ENCODE results near the gene CAPN2.
"Not testable (repeated sequence)": the region's sequence is repeated elsewhere in the genome, so short reads cannot be mapped to it uniquely, and the experiment has no call there.

CAPN2 gene

DNA sequence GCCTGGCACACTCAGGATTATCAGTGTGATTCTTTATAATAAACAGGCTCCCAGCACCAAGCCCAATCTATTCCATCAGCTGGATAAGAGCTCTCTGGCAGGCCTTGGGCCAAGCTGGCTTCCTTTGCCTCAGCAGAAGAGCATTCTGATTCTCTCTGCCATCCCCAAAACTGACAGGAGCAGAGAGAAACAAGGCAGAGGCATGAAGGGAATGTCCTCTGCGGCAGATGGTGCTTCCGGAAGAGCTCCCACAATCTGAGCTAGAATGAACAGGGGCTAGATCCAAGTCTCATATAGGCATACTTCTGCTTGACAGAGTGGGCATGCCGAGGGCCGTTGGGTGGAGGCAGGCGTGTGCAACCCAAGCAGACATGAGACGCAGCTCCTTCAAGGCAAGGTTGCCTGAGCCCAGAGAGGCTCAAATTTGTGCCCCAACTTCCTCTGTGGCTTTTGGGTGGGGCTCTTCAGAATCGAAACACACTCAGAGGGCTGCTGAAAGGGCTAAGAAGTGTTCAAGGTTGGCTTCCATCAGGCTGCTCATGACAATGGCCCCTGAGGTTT lies 4.0 kb downstream of the CAPN2 start:
- DNase-seq (ENCODE audit: extremely low read depth in 1 of 2, low read depth in 1 of 2) = no peak

DNA sequence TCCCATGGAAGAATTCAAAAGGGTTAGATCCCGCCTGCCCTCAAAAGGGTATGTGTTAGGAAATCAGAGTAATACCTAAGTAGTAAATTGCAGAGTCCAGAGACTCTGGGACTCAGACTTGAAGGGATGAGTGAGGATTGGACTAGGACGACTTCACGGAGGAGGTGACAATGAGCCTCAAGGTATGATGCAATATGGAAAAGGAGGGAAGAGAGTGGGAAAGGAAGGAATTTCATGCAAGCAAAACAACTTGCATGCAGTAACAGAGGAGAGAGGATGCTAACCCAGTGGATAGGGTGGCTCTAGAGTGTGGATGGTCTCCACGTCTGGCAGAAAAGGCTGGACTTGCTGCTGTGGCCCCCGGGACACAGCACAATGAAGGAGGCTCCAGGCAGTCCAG lies 4.8 kb downstream of the CAPN2 start:
- DNase-seq (ENCODE audit: extremely low read depth in 1 of 2, low read depth in 1 of 2) = no peak

DNA sequence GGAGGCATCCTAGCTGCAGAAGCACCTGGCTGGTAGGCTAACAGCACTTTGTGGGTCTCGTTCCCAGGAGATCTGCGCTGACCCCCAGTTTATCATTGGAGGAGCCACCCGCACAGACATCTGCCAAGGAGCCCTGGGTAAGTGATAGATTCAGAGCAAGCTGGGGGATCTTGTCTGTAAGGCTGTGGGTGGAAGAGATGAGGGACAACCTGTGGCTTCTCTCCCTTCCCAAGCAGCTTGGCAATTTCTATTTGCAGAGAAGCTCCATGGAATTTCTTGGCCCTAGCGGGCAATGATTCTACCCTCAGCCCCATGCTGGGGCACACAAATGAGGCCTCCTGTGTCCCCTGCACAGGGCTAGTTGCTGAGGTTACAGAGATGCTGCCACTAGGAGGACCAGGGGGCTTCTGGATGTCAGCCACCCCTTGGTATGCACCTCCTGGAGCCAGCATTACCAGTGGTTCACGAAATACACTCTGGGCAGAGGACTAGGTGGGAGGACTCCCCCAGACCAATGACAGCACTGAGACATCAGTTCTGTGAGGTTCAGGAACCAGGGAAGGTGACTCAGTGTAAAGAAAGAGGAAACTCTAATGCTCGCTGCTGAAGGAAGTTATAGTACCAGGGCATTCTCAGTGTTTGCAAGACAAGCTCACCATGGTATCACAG lies 5.5 kb downstream of the CAPN2 start:
- no peak for DNase-seq (ENCODE audit: extremely low read depth in 1 of 2, low read depth in 1 of 2)

DNA sequence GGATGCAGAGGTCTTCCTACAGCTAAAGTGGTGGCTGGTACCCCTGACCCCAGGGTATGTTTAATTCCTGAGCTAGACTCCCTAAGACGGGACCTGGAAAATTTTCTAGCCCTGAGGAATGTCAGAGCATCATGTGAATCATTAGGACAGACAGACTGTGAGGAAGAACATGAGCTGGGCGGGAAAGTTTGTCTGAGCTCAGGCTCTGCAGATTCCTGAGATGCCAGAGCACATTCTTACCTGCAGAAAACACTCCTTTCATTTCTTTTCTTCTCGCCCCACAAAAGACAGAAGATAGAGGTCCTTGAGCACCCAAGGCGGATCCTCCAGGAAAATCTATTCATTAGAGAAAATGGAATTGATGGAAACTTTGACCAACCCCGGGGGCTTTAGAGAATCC lies 6.5 kb downstream of the CAPN2 start:
- DNase-seq (ENCODE audit: extremely low read depth in 1 of 2, low read depth in 1 of 2) = no peak

DNA sequence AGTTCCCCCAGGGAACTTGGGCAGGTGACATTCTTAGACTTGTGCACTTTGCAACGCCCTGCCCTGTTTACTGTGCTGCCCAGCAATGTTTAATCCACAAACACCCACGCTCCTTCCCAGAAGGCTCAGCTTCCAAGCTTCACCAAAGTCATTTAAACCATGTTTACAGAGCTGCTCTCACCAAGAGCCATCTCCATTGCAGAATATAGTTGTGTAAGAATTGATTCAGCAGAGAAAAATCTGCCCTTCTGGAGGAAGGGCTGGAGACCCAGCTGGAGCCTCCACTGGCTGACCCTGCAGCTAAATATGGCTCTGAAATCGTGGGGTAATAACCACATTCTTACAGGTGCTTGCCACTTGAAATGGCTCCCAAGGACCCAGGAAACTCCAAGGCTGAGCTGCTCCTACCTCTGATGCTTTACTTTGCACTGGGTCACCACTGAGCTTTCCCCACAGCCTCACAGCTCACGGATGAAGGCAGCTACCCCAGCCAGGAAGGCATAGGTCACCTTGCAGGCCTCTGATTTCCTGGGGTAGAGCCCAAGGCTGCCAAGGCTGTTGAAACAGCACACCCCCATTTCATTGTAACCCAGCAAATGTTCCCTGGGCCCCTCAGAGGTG lies 8.7 kb downstream of the CAPN2 start:
- no peak for DNase-seq (ENCODE audit: extremely low read depth in 1 of 2, low read depth in 1 of 2)

DNA sequence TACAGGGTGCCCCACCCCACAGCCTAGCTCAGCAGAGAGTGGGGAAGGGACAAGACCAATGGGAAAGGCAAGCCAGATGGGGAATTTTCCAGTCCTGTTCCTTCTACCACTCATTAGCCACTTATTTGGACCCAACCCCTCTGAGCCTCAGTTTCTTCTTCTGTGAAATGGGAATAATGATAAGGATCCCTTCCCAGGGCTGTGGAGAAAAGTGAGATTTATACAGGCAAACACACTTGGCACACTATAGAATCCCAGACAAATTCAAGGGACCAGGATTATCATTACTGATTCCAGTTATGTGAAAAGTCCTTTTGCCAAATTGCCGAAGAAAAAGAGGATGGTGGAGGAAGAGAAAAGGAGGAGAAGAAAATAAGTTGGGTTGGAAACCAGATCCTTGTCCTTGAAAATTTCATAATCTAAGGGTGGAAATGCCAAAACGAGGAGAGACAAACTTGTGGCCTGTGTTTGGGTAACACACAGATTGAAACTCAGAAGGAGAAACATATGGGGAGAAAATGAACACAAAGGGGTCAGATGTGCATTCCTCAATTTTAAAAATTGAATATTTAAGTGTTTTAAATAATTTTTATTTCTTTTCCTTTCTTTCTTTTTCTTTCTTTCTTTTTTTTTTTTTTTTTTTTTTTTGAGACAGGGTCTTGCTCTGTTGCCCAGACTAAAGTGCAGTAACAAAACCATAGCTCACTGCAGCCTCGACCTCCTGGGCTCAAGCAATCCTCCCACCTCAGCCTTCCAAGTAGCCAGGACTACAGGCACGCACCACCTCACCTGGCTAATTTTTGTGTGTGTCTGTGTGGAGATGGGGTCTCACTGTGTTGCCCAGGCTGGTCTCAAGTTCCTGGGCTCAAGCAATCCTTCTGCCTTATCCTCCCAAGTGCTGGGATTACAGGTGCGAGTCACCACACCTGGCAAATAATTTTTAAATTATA lies 9.6 kb downstream of the CAPN2 start:
- DNase-seq (ENCODE audit: extremely low read depth in 1 of 2, low read depth in 1 of 2) = no peak

DNA sequence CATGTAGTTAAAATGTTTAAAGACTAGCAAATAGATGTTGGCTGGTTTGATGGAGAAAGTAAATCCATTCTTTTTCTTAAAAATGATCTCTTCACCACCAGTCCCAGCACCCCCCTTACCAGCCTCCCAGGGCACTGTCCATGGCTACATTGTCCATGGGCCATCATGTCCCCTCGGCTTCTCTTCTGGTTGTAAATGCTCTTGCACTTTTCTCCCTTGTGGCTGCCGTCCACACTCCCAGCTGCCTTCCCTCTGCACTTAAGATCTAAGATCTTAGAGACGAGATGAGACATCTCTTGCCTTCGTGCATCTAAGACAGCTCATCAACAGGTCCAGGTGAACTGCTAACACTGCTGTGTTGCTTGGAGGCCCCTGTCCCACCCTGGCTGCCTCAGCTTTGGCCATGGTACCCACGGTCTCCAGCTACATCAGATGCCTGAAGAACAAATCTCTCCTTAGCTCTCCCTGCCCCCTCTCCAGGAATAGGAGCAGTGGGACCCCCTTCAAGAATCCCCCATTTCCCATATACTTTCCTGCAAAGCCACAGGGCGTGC lies 11.1 kb downstream of the CAPN2 start:
- no peak for DNase-seq (ENCODE audit: extremely low read depth in 1 of 2, low read depth in 1 of 2)

DNA sequence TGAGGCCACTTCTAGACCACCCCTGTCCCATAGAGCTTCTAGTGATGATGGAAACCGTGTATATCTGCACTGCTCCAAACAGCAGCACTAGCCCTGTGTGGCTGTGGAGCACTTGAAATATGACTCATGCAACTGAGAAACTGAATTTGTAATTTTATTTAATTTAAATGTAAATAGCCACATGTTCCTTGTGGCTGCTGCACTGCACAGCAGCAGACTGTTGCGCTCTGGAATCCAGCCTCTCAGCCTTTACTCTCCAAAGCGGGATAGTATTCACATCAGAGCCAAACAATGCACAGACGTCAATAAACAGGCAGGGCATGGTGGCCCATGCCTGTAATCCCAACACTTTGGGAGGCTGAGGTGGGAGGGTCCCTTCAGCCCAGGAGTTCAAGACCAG lies 12.0 kb downstream of the CAPN2 start:
- no peak for DNase-seq (ENCODE audit: extremely low read depth in 1 of 2, low read depth in 1 of 2)

DNA sequence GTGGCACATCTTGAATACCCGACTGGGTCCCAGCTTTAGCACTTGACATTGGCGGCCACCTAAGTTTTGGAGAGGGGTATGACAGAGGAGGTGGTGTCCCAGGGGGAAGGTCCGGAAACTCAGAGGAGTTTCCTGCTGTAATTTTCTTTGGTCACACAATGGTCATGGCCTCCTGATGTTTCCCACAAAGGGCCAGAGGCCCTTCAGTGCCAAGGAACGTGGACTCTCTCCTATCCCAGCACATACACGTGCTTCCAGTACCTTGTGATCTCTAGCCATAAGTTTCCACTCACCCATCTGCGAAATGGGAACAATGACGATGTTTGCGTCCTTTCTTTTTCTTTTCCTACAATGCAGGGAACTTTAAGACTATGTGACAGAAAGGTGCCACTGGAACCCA lies 13.2 kb downstream of the CAPN2 start:
- no peak for DNase-seq (ENCODE audit: extremely low read depth in 1 of 2, low read depth in 1 of 2)

DNA sequence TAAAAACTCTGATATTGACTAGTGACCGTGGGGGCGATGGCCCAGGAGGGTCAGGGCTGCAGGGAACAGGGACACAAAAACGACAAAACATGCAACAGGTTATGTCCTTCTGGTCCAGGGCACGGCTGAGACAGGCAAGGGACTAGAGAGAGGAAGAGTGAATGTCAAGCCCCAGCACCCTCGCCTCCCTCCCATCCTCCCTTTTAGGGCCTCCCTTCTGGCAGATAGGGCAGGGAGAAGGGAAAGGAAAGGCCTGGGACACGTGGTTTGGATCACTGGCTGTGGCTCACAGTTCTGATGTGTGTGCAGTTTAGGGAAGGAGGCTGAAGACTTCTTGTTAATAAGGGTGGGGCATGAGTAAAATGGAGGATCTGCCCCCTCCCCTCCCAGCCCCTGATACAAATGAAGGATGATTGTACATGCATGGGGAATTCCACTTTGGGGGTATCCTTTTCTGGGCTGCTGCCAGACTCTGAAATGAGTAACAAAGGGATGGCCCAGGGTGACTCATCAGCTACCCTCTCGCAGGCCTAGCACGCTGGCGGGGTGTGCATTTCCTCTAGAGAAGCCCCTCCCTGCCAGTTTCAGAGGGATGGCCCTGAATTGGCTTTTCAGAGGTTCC lies 14.2 kb downstream of the CAPN2 start:
- peak; percentile 67 to 90 for DNase-seq (ENCODE audit: extremely low read depth in 1 of 2, low read depth in 1 of 2)

DNA sequence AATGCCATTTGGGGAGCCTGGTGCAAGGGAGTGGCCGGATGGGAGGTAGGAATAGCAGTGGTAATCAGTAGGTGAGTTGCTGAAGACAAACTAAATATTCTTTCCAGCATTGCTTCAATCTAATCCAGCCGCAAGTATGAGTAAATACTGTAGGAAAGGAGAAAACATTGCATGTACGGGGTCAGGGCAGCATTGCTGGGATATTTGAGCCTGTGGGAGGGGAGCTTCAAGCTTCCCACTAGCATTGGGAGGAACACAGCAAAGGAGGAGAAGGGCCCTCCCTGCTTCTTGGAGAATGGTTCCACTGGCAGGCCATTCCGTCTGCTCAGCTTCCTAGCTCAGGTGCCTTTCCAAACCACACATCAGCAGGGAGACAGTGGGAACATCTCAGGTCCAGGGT lies 15.2 kb downstream of the CAPN2 start:
- no peak for DNase-seq (ENCODE audit: extremely low read depth in 1 of 2, low read depth in 1 of 2)

DNA sequence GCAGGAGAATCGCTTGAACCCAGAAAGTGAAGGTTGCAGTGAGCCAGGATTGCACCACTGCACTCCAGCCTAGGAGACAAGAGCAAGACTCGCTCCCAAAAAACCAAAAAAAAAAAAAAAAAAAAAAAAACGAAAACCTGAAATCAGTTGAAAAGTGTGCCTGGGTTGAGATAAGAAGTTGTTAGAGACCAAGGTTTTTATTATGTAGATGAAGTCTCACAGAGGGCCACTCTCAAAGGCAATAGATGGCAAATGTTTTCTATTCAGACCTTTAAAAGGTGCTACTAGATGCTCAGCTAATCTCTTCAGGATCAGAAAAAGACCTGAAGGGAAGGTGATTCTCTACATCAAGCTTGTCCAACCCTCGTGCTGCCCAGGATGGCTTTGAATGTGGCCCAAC lies 17.6 kb downstream of the CAPN2 start:
- DNase-seq (ENCODE audit: extremely low read depth in 1 of 2, low read depth in 1 of 2) = no peak

DNA sequence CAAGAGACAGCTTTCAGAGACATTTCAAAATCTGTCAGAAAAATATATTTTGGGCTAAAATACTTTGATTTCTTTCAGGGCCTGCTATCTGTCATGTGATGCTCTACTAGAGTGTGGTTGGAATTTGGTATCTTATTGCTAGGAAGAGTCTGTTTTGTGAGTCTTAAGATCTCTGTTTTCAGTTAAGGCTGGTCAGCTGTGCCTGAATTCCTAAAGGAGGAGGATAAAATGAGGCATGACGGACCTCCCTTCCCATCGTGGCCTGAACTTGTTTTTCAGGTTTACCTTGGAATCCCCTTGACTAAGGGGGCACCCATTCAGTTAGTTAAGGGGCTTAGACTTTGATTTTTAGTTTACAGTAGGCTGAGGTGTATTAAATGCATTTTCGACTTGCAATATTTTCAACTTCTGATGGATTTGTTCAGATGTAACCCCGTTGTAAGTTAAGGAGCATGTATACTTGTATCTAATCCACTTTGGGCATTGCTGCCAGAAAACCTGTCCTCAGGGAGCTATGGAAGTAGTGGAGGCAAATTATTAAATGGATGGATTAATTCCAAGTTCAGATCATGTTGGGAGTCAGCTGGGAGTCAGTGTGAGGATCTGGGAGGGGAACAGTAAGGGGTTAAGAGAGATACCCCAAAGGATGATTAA lies 18.3 kb downstream of the CAPN2 start:
- no peak for DNase-seq (ENCODE audit: extremely low read depth in 1 of 2, low read depth in 1 of 2)

DNA sequence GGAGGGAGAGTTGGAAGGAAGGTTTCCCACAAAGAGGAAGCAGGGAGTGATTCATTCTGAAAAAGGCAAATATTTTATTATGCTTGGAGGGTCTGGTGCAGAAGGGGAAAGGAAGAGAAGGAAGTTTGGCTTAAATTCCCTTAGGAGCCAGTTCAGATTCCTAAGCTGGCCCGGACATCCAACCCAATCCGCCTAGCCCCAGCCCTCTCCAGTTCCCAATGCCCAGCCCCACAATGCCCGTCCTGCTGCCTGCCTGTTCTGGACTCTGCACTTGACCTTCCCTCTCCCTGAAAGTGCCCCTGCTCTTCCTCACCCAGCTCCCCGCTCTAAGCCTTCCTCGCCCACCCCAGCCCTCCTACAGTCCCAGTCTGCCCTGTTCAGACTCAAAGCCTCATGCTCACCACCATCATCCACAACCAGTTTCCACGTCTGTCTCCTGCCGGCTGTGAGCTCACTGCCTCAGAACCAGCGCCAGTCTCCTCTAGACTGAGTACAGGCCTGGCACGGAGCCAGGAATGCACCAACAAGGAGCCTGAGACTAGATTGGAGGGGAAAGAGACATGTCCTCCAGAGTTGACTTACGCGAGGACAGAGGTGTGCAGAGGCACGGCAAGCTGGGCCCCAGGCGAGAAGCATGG lies 18.9 kb downstream of the CAPN2 start:
- no peak for DNase-seq (ENCODE audit: extremely low read depth in 1 of 2, low read depth in 1 of 2)

DNA sequence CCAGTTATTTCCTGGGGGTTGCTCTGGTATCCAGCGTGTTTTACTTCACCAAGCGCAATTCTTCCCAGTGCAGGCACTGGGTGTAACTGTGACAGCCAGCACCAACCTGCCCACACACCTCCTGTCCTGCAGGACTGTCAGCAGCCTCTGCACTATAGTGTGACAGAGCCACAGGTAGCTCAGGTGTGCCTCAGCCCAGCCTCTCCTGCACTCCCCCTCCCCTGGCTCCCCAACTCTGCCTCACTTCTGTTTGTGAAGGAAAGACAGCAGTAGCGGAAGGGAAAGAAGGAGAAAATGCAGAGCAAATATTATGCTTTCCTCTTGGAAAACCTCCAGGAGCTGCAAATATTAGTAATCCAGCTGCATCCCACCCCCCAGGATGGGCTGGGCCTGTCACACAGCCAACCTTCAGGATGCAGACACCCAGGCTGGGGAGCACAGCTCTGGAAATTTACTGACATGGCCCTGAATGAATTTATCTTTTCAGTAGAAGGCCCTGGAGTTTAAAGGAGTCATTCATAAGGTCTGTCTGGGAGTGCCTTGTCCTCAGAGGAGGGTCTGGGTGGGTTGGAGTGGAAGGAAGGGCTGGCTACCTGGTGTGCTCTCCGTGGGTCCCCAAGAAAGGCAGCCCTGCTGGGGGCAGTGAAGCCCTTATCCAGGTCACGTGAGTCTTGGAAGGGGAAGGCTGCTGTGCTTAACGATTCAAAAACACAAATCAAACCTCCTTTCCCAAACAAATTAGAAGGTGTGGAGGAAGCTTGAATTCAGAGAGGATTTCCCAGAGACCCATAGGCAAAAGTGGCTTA lies 20.9 kb downstream of the CAPN2 start:
- DNase-seq (ENCODE audit: extremely low read depth in 1 of 2, low read depth in 1 of 2) = no peak

DNA sequence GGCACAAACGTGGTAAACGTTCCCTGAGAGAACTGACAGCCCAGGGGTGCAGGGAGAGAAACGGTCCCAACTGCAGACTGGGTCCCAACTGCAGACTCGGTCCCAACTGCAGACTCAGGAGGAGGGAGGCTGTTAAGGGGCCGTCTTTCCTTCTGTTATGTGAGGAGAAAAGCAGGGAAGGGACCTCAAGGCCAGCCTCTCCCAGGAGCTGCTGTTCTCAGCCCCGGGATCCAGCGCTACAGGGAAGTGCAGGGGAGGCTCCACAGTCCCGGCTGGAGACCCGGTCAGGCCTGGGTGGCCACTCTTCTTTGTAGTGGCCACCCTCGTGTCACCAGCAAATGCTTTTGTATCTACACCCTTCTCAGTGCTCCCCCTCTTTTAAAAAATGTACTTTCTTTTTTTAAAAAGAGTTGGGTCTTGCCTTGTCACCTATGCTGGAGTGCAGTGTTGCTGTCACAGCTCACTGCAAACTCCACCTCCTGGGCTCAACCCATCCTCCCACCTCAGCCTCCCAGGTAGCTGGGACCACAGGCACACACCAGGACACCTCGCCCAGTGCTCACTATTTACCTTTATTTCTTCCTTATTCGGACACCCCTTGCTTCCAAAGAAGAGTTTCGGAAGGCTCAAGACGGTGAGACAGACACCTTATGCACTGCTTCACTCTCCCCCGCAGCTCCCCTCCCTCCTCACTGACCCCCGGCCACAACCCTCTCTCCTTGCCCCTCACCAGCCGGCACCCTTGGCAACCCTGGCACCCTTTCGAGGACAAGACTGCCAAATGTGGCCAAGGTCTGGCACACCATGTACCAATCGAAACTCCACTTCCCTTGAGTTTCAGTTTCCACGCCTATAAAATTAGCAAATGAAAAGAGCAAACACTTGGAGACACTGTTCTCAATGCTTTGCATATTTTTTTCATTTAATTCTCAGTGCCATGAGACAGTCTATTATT lies 21.8 kb downstream of the CAPN2 start:
- no peak for DNase-seq (ENCODE audit: extremely low read depth in 1 of 2, low read depth in 1 of 2)

DNA sequence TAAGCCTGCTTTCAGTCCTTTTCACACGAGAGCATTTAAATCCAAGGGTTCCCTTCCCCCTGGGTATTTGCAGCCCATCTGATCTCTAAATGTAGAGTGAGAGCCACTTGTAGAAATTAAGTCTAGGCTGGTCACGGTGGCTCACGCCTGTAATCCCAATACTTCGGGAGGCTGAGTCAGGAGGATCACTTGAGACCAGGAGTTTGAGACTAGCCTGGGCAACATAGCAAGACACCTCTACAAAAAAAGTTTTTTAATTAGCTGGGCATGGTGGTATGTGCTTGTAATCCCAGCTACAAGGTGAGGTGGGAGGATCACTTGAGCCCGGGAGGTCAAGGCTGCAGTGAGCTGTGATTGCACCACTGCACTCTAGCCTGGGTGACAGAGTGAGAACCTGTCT lies 24.3 kb downstream of the CAPN2 start:
- not testable (repeated sequence) for DNase-seq (ENCODE audit: extremely low read depth in 1 of 2, low read depth in 1 of 2)

DNA sequence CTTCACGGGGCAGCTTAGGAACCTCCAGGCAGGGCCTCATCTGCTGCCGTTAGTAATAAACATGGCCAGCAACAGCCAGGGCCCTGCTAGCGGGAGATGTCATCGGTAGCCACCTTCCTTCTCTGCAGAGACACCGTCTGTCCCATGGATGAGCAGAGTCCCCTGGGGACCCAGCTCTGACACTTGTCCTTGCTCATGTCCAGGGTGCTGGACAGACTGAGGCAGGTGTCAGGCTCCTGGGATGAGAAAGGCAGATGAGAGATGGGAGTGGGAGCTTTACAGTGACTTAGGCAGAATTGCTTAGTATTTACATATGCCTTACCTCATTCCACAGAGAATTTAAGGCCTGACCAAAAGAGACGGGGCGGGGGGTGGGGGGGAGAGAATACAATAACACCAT lies 25.0 kb downstream of the CAPN2 start:
- DNase-seq (ENCODE audit: extremely low read depth in 1 of 2, low read depth in 1 of 2) = no peak

All from stimulated activated CD8-positive, alpha-beta memory T cell treated with anti-CD3 and anti-CD28 coated beads, Interleukin-7, amount 100 ng/mL, for 48 hours (primary cell).